ENCODE measurements around the gene DDX51.

The DDX51 gene

GRCh38 chr12:132121283-132121682 lies 22.8 kb downstream of the DDX51 start:
- DNase-seq (ENCODE audit: low spot score): no peak
- no peak for TF ChIP-seq CTCF (IDR thresholded peaks at IDR 0.05; ENCODE audit: extremely low read depth, missing control alignments)

GRCh38 chr12:132118876-132119275 lies 25.2 kb downstream of the DDX51 start:
- TF ChIP-seq CTCF (IDR thresholded peaks at IDR 0.05; ENCODE audit: extremely low read depth, missing control alignments): no peak
- no peak for DNase-seq (ENCODE audit: low spot score)

GRCh38 chr12:132117558-132117875 lies 26.6 kb downstream of the DDX51 start:
- no peak for DNase-seq (ENCODE audit: low spot score)
- TF ChIP-seq CTCF (IDR thresholded peaks at IDR 0.05; ENCODE audit: extremely low read depth, missing control alignments): no peak

- TF ChIP-seq CTCF (IDR thresholded peaks at IDR 0.05; ENCODE audit: extremely low read depth, missing control alignments): no peak
- no peak for DNase-seq (ENCODE audit: low spot score)
These were observed 27.2 kb downstream of the DDX51 start for GRCh38 chr12:132116709-132117557.

- no peak for TF ChIP-seq CTCF (IDR thresholded peaks at IDR 0.05; ENCODE audit: extremely low read depth, missing control alignments)
- DNase-seq (ENCODE audit: low spot score): no peak
These were observed 28.6 kb downstream of the DDX51 start for GRCh38 chr12:132115500-132115899.

GRCh38 chr12:132114667-132115066 lies 29.5 kb downstream of the DDX51 start:
- TF ChIP-seq CTCF (IDR thresholded peaks at IDR 0.05; ENCODE audit: extremely low read depth, missing control alignments): no peak
- DNase-seq (ENCODE audit: low spot score): no peak

GRCh38 chr12:132111654-132112304 lies 32.3 kb downstream of the DDX51 start:
- no peak for TF ChIP-seq CTCF (IDR thresholded peaks at IDR 0.05; ENCODE audit: extremely low read depth, missing control alignments)
- no peak for DNase-seq (ENCODE audit: low spot score)
